ENCODE data around the gene PDLIM1.

PDLIM1 gene

GRCh38 chr10:95265572-95265971 is 25.2 kb downstream of the PDLIM1 start:
- no peak for DNase-seq (ENCODE audit: low read depth, low spot score)

- DNase-seq (ENCODE audit: low read depth, low spot score) = peak; percentile 88
Observed at GRCh38 chr10:95264227-95265051, 26.4 kb downstream of the PDLIM1 start.

DNA sequence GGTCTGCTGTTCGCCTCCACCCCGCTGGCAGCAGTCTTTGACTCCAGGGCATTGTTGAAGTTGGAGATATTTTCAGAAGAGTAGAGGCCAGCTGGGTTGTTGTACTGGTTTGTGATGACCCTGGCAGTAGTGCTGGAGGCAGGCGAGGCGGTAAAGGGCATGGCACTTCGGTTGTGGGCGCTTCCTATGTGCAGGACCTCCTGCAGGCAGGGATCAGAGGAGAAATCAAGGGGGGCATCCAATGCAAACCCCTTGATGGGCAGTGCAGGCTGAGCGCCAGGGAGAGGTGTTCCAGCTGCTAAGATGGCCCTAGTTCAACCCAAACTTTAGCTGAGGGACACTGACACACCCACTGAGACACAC is 27.0 kb downstream of the PDLIM1 start:
- no peak for DNase-seq (ENCODE audit: low read depth, low spot score)

- DNase-seq (ENCODE audit: low read depth, low spot score) = no peak
Observed at GRCh38 chr10:95262763-95263518, 27.9 kb downstream of the PDLIM1 start.

DNA sequence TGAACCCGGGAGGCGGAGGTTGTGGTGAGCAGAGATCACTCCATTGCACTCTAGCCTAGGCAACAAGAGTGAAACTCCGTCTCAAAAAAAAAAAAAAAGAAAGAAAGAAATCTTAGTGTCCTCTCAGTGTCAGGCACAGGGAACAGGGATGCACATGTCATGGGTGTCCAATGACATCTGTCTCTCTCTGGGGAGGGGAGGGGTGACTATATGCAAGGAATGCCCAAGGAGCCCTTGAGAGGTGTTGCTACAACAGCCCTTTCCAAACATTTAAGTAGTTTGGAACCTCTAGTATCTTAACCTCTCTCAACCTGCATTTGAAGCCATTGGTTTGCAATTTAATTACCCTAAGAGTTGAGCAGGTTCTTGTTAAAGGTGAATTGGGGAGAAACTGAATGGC is 28.9 kb downstream of the PDLIM1 start:
- no peak for DNase-seq (ENCODE audit: low read depth, low spot score)

GRCh38 chr10:95260909-95261552 is 29.8 kb downstream of the PDLIM1 start:
- no peak for DNase-seq (ENCODE audit: low read depth, low spot score)

- no peak for DNase-seq (ENCODE audit: low read depth, low spot score)
Observed at GRCh38 chr10:95260397-95260881, 30.4 kb downstream of the PDLIM1 start.

DNA sequence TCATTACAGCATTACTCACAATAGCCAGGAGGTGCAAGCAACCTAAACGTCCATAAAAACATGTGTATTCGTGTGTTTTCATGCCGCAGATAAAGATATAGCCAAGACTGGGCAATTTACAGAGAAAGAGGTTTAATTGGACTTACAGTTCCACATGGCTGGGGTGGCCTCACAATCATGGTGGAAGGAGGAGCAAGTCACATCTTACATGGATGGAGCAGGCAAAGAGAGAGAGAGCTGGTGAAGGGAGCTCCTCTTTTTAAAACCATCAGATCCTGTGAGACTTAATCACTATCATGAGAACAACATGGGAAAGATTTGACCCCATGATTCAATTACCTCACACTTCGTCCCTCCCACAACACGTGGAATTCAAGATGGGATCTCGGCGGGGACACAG is 33.0 kb downstream of the PDLIM1 start:
- no peak for DNase-seq (ENCODE audit: low read depth, low spot score)

- no peak for DNase-seq (ENCODE audit: low read depth, low spot score)
Observed at GRCh38 chr10:95256268-95256667, 34.5 kb downstream of the PDLIM1 start.

- DNase-seq (ENCODE audit: low read depth, low spot score) = no peak
Observed at GRCh38 chr10:95254629-95255028, 36.2 kb downstream of the PDLIM1 start.

DNA sequence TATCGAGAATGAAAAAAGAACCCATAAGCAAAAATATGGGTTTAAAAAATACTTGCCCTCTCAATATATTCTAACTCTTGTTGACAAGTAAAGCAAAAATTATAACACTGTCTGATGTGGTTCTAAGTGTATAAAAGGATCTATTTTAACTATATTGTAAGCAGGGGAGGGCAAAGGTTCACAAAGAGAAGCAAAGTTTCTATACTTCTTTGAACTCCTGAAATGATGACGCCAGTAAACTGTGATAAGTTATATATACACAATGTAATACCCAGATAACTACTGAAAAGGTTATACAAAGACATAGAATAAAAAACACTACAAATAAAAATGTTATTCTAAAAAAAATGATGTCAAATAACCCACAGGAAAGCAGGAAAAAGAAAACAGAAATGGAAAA is 37.1 kb downstream of the PDLIM1 start:
- no peak for DNase-seq (ENCODE audit: low read depth, low spot score)

DNA sequence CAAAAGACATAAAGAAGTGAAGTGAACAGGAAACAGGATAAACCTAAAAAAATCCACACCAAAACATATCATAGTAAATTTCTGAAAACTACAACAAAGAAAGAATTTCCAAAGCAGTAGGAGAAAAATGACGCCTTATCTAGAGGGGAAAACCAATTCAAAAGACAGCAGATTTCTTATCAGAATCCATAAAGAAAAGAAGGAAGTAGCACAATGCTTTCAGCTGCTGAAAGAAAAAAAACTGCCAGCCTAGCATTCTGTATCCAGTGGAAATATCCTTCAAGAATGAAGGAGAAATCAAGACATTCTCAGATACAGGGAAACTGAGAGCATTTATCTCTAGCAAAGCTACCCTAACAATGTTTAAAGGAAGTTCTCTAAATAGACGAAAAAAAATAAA is 37.8 kb downstream of the PDLIM1 start:
- DNase-seq (ENCODE audit: low read depth, low spot score) = no peak

- no peak for DNase-seq (ENCODE audit: low read depth, low spot score)
Observed at GRCh38 chr10:95250856-95251255, 39.9 kb downstream of the PDLIM1 start.

DNA sequence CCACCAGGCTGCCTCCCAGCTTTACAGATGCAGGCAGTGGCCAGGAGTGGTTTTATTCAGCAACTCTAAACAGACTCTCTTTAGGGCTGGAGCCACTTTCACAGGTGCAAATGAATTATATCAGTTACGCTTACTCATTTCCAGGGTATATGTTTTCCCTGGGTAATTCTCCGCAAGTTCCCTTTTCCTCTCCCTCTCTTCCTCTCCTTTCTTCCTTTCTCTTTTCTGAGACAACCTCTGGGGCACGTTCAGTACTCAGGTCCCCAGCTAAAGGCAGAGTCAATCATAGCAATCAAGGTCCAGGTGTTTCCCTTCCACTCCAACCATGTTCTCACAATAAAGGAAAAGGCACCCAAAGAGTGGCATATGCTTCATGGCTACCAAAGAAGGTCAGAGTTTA is 41.3 kb downstream of the PDLIM1 start:
- DNase-seq (ENCODE audit: low read depth, low spot score) = no peak

DNA sequence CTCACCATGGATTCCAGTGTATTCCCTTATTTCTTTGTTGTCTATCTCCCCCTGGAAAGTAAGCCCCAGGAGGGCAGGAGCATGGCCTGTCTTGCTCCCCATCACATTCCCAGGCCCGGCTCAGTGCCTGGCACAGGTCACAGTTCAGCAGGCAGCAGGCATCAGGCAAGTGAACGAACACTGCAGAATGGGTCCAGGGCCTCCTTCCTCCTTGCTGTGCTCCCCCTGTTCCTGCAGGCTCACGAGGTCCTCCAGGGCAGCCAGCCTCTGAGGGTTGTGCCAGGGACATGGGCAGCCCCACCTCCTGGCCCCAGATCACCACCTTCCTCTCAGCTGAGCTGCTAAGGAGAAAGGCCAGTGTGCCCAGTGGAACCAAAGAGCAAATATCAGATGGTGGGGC is 41.8 kb downstream of the PDLIM1 start:
- no peak for DNase-seq (ENCODE audit: low read depth, low spot score)

GRCh38 chr10:95247881-95248583 is 42.8 kb downstream of the PDLIM1 start:
- no peak for DNase-seq (ENCODE audit: low read depth, low spot score)

DNA sequence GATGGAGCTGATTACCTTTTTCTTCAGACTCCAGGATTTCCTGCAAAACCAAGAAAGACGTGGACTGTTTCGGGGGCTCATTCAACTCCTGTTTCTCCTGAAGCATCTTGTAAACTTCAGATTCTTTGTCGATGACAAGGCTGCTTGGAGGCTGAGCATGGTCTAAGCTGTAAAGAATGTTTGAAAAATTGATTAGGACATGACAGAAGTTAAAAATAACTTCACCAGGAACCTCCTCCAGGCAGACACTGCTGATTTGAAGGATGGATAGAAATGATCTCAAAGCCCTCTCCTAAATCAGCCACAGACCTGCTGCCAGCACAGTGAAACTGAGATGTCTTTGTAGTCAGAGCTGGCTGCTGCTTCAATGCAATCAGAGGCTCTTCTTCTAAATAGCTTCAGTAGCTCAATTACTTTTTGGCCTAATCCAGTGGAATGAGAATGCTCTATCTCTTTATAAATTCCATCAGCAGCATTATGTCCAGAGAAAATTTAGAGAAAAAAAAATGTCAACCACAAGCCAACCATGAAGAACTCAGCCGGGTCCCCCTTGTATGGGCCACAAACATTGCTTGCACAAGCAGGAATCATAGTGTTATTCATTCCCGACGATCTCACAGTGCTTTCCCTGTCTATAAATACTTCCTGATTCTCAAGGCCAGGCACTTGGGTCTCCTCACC is 43.5 kb downstream of the PDLIM1 start:
- DNase-seq (ENCODE audit: low read depth, low spot score) = no peak

DNA sequence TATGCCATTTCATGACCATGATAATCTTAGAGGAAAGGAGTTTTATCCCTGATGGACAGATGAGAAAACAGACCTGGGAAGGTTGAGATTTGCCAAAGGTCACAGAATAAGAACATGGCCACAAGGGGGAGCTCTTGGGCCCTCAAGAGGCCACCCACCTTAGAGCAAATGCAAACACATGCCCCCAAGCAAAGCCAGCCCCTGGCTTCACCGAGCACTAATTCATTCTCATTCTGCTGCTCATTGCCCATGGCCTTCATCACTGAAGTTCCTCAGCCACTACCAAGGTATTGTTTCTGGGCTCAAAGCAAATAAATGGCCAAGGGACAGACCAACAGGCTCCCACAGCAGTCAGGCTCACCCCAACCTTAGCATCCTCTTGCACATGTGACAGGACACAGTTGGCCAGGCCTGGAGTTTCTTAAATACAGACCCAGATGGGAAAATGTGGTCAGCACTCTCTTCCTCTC is 44.2 kb downstream of the PDLIM1 start:
- DNase-seq (ENCODE audit: low read depth, low spot score) = no peak

DNA sequence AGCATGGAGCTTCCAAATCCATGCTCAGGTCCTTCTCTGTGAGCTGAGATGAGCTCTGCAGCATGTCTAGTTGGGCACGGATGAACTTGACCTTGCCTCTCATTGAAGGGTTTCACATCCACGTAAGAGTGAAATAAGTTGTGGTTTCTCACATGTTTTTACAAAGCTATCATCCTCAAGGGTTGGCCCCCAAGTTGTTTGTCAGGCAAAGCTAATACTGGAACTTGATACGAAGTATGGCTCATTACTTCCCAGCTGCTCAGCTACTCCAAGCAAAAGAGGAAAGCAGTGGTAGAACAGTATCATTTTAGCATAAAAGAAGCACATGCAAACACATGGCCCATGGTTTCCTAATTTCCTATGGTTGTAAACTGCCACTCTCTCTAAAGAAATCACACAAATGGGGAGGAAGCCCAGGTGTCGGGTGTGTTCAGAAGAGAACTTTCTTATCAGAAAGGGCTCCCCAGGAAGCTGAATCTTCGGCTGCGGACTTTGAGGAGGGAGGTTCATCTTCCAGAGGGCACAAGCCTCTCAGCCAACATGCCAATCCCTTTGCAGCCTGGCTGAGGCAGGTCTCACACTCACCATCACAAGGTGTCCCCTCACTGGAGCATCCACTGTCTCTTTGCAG is 45.3 kb downstream of the PDLIM1 start:
- DNase-seq (ENCODE audit: low read depth, low spot score) = no peak

- no peak for DNase-seq (ENCODE audit: low read depth, low spot score)
Observed at GRCh38 chr10:95244152-95244551, 46.7 kb downstream of the PDLIM1 start.

- no peak for DNase-seq (ENCODE audit: low read depth, low spot score)
Observed at GRCh38 chr10:95243318-95243617, 47.5 kb downstream of the PDLIM1 start.

All from iPS DF 19.7 (cell line).